Choroid plexus epithelial cell (primary cell): ENCODE results near the gene CPEB4.

Experiments
- DNase-seq: peaks from one replicate; pipeline ENCODE4 v3.0.0-alpha.2; 2010; ENCODE audit warnings: low read depth
- H3K4me3 ChIP-seq: 2 replicates; pipeline ENCODE4 v1.5.1; 2011; ENCODE audit warnings: low read depth, mild to moderate bottlenecking, control low read depth, low read length, moderate library complexity
- CTCF ChIP-seq: conservative IDR thresholded peaks from 2 replicates; pipeline ENCODE4 v1.5.1; 2011; ENCODE audit warnings: low read depth, mild to moderate bottlenecking, control low read depth, inconsistent platforms, low read length, moderate library complexity

CPEB4 gene

GRCh38 chr5:173904151-173904550 is 16.0 kb downstream of the CPEB4 start:
- no peak overlapping the region for H3K4me3 ChIP-seq
- DNase-seq: no peak
- TF ChIP-seq CTCF: no peak

GRCh38 chr5:173907284-173907683 is 19.1 kb downstream of the CPEB4 start:
- no peak for DNase-seq
- no peak overlapping the region for H3K4me3 ChIP-seq
- no peak for TF ChIP-seq CTCF

GRCh38 chr5:173907686-173908371 is 19.7 kb downstream of the CPEB4 start:
- no peak for DNase-seq
- TF ChIP-seq CTCF: no peak
- no peak overlapping the region for H3K4me3 ChIP-seq

GRCh38 chr5:173909199-173909598 is 21.1 kb downstream of the CPEB4 start:
- TF ChIP-seq CTCF: no peak
- no peak overlapping the region for H3K4me3 ChIP-seq
- no peak for DNase-seq

GRCh38 chr5:173910215-173910614 is 22.1 kb downstream of the CPEB4 start:
- TF ChIP-seq CTCF: no peak
- no peak for DNase-seq

GRCh38 chr5:173911623-173912022 is 23.5 kb downstream of the CPEB4 start:
- no peak overlapping the region for H3K4me3 ChIP-seq
- DNase-seq: no peak
- TF ChIP-seq CTCF: no peak

More at GRCh38 chr5:173910215-173910614, 22.1 kb downstream of the CPEB4 start:
- no peak overlapping the region for H3K4me3 ChIP-seq

GRCh38 chr5:173913686-173914321 is 25.7 kb downstream of the CPEB4 start:
- no peak for DNase-seq
- no peak overlapping the region for H3K4me3 ChIP-seq
- TF ChIP-seq CTCF: no peak
